Lower leg skin (tissue), 4 donors: Measurements from ENCODE around the gene TBC1D9. TPM values are rescaled to one million over a fixed set of nuclear protein-coding genes. Genes with fewer than 3 reads are reported as not detected.
"Not testable (repeated sequence)": the region's sequence is repeated elsewhere in the genome, so short reads cannot be mapped to it uniquely, and the experiment has no call there.

Experiments used
- DNase-seq, 2 donors: peaks; one replicate each; pipeline ENCODE4 v3.0.0-alpha.2; 2019; ENCODE audit warnings: low spot score in 2 of 2
- H3K4me3 ChIP-seq: fragments of 200-600 bp; sonication (generic); 2 replicates; pipeline ENCODE4 v1.5.1; 2017; ENCODE audit warnings: mild to moderate bottlenecking, low read depth; ENCODE audit not compliant: poor library complexity, severe bottlenecking
- CTCF ChIP-seq, 3 donors: fragments of 450-650 bp; IDR thresholded peaks; one replicate each; pipeline ENCODE4 v1.5.1; 2016; ENCODE audit warnings: antibody characterized with exemption in 3 of 3, mild to moderate bottlenecking in 3 of 3, moderate library complexity in 2 of 3
- POLR2A ChIP-seq, 2 donors: fragments of 450-650 bp; IDR thresholded peaks; one replicate each; pipeline ENCODE4 v1.6.1; 2016 to 2017; ENCODE audit warnings: antibody characterized with exemption in 2 of 2, mild to moderate bottlenecking in 1 of 2, moderate library complexity in 1 of 2
- WGBS, 2 donors: methylation state at CpG; one replicate each; pipeline ENCODE4 v1.1.5; 2018; 5-methylcytosine and 5-hydroxymethylcytosine counted together
- intact Hi-C: fragments of 100-400 bp; cut with DNase I; formaldehyde crosslinking; loops from one replicate; pipeline ENCODE4 v1.15.0; 2023; ENCODE audit warnings: low total_unique reads
- total RNA-seq, 4 donors: library from RNA; depleted of rRNA; stranded (reverse); fragments of >200 nt; gene quantifications; one replicate each; pipeline ENCODE4 v1.1.0, GENCODE V29; 2016

The TBC1D9 gene
- total RNA-seq, 4 donors from 2014 or later = 5.7 to 13.0 (median 7.3) TPM

- no peak for DNase-seq
- no peak overlapping the region for H3K4me3 ChIP-seq
- TF ChIP-seq CTCF (IDR thresholded peaks at IDR 0.05) (no peak), POLR2A (IDR thresholded peaks at IDR 0.05) (no peak)
- intact Hi-C loops = no loop called here
- 90 to 93% methylated on average over 2 of the region's 2 CpGs for WGBS, 2 donors
Measured at GRCh38 chr4:140753329-140753728, 2.9 kb downstream of the TBC1D9 start.

GRCh38 chr4:140752291-140753068 is 3.7 kb downstream of the TBC1D9 start:
- TF ChIP-seq CTCF (IDR thresholded peaks at IDR 0.05) (no peak), POLR2A (IDR thresholded peaks at IDR 0.05) (no peak)
- no peak for DNase-seq
- intact Hi-C loops = no loop called here
- H3K4me3 ChIP-seq = no peak overlapping the region

GRCh38 chr4:140750470-140750869 is 5.7 kb downstream of the TBC1D9 start:
- intact Hi-C loops = no loop called here
- DNase-seq = no peak
- WGBS, 2 donors = 69 to 97% methylated on average over 2 of the region's 2 CpGs
- TF ChIP-seq CTCF (IDR thresholded peaks at IDR 0.05) = no peak
- TF ChIP-seq POLR2A (IDR thresholded peaks at IDR 0.05) = no peak
- no peak overlapping the region for H3K4me3 ChIP-seq

GRCh38 chr4:140748171-140748570 is 8.0 kb downstream of the TBC1D9 start:
- intact Hi-C loops = no loop called here
- DNase-seq = no peak
- WGBS, 2 donors = 94 to 100% methylated on average over 1 of the region's 1 CpG
- no peak overlapping the region for H3K4me3 ChIP-seq
- no peak for TF ChIP-seq POLR2A (IDR thresholded peaks at IDR 0.05)
- no peak for TF ChIP-seq CTCF (IDR thresholded peaks at IDR 0.05)

GRCh38 chr4:140746546-140746945 is 9.6 kb downstream of the TBC1D9 start:
- DNase-seq, intact Hi-C loops, H3K4me3 ChIP-seq: not testable (repeated sequence)
- 93% methylated on average over 7 of the region's 7 CpGs for WGBS, 2 donors

GRCh38 chr4:140744421-140744820 is 11.8 kb downstream of the TBC1D9 start:
- no peak for DNase-seq
- TF ChIP-seq CTCF (IDR thresholded peaks at IDR 0.05) = no peak
- TF ChIP-seq POLR2A (IDR thresholded peaks at IDR 0.05) = no peak
- 83 to 91% methylated on average over 3 of the region's 3 CpGs for WGBS, 2 donors
- intact Hi-C loops = no loop called here
- H3K4me3 ChIP-seq = no peak overlapping the region
